SK-MEL-5 (cell line): Measurements from ENCODE around the gene E2F1. TPM values are rescaled to one million over a fixed set of nuclear protein-coding genes. Genes with fewer than 3 reads are reported as not detected.
A peak's percentile ranks its signal among the peaks of the same experiment; 100 is the strongest.

ENCODE experiments used
- DNase-seq: peaks from one replicate; pipeline ENCODE4 v3.0.0-alpha.2; 2016; ENCODE audit warnings: low read depth, low spot score
- in situ Hi-C: cut with HindIII; loops from 2 replicates; pipeline ENCODE4 v1.10.0; 2016; ENCODE audit warnings: low sequenced_read_pairs, high pct_unique_total_duplicates, low pct_unique_long_range_greater_than_20kb
- polyA plus RNA-seq, 2 experiments: library from polyadenylated mRNA; depleted of rRNA; stranded (reverse); fragments of >200 nt; gene quantifications; 2 replicates each; pipeline ENCODE4 v1.2.3, GENCODE V29; 2015
- total RNA-seq: library from RNA; depleted of rRNA; stranded (reverse); fragments of >200 nt; shearing (Covaris generic); gene quantifications from 2 replicates; pipeline ENCODE4 v1.2.3, GENCODE V29; 2014; rRNA removed

The E2F1 gene, protein sequence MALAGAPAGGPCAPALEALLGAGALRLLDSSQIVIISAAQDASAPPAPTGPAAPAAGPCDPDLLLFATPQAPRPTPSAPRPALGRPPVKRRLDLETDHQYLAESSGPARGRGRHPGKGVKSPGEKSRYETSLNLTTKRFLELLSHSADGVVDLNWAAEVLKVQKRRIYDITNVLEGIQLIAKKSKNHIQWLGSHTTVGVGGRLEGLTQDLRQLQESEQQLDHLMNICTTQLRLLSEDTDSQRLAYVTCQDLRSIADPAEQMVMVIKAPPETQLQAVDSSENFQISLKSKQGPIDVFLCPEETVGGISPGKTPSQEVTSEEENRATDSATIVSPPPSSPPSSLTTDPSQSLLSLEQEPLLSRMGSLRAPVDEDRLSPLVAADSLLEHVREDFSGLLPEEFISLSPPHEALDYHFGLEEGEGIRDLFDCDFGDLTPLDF
- total RNA-seq = 16.7 and 18.9 TPM in 2 replicates
- polyA plus RNA-seq (2015; cell fraction: cytosol; rRNA removed) = 33.9 and 34.1 TPM in 2 replicates
- 58.5 and 61.2 TPM in 2 replicates for polyA plus RNA-seq (2015; cell fraction: nucleus; rRNA removed)

DNA sequence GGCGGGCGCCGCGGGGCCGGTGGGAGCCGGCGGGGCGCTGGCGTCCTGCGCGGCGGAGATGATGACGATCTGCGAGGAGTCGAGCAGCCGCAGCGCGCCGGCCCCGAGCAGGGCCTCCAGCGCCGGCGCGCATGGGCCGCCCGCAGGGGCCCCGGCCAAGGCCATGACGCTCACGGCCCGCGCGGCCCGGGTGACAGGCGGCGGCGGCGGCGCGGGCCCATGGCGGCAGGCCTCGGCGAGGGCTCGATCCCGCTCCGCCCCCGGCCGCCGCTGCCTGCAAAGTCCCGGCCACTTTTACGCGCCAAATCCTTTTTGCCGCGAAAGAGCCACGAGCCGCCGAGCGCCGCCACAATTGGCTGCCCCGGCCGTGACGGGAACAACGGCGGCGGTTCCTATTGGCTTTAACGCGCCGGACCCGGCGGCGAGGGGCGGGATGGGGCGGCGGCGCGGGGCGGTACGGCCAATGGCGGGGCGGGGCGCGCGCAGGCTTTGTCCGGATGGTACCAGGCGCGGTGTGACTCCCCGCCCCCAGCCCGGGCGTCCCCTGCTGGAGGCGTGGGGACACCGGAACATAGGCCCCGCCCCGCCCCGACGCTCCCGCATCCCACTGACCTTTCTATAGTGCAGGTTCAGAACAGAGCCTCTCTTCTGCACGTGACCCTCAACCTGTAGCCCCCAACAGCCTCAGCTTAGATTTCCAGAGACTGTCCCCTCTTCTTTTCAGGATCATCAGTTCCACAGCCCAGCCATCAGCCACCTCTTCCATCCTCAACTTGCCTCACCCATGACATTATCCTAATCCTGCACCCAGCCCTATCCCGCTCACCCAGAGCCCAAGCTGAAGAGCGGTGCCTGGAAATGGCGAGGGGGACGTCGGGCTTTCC lies at the start of gene E2F1:
Gene E2F1, minus strand, starts transcription at position 286 of the 884 bp plus-strand sequence. Its CDS starts 121 bp downstream, at position 165.
- in situ Hi-C loops = no loop called here
- peak; percentile 95 for DNase-seq

DNA sequence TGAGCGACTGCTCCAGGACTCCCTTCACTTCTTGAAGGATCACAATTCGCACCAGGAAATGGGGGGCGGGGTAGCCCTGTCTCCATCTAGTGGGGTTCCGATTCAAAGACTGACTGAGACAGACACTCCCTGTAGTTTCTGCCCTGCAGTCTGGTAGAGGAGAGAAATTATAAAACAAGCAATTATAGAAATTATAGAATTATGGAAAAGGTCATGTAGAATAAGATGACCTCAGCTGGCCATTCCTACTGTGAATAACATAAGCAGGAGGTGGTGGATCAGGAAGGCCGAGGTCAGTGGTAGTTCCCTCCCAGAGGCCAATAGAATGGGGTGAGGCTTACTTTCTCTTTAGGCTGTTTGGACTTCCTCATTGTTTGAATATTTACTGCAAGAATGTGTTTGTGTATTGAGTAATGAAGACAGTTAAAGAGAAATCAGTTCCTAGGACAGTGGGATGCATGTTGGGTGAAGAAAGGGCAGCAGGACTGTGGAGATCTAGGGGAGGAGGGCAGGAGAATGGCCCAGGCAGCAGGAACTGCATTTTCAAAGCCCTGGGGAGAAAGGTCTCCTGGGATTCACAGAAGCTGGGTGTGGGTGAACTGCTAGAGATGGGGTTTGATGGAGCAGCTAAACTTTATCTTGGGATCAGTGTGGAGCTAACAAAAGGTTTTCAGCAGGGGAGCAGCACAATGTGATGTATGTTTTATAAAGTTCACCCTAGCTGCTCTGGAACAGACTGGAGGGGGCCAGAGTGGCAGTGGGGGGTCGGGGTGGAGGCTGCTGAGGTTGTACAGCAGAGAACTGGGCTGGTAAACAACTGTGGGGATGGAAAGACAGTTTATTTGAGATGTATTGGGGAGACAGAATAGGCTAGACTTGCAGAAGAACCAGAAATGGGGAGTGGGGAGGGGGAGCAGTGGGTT lies 47.7 kb upstream of the E2F1 start:
- in situ Hi-C loops = no loop called here
- DNase-seq = peak; percentile 11

DNA sequence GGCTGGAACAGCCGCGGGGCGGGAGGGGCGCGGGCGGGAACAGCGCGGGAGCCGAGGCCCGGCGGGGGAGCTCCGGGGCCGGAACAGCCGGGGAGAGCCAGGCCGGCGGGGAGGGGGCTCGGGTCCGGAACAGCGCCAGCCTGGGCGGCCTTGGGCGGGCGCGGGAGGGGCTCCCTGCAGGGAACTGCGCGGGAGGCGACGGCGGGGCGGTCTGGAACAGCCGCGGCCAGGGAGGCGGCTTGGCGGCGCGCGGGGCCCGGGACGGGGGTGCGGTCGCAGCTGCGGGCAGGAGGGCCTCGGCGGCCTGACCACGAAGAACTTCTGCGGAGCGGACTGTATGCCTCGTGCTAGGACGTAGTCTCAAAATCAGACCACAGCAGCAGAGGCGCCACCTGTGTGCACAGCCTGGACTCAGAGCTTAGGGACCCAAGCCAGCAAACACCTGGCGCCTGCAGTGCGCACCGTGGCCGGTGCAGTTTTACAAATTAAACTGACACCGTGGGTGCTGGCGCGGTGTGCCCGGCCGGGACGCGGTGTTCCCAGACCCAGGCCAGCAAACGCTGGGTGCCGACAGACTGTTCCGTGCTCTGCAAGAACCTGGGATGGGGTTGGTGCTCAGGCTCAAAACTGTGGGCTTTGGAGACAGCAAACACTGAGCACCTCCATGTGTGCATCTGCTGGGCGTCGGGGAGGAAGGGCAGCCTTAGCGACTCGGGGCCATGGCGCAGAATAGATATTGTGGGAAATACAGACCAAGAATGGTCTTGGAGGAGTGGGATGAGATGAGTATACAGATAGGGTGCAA lies 46.2 kb upstream of the E2F1 start:
- in situ Hi-C loops = no loop called here

DNA sequence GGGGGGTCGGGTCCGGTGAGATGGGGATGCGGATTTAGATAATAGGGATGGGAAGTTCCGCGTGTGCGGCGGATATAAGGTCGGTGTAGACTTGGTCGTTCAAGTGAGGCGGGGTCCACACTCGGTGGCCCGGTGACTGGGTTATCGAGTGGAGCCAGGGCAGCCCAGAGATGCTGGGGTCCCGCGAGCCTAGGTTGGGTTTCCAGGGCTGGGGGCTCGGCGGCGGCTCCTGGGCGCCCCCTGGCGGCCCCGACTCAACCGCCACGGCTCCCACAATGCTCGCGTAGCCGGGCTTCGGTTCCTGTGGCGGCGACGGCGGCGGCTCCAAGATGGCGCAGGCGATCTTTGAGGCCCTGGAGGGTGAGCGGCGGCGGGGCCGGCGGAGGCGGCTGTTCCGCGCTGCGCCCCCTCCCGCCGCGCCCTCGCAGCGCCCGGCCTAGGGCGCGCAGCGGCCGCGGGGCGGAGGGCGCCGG lies 45.5 kb upstream of the E2F1 start, which contains the start of gene ZNF341:
Gene ZNF341, plus strand, starts transcription at position 304 of the 473 bp plus-strand sequence. Its CDS starts 26 bp downstream, at position 330.
- DNase-seq = peak; percentile 90
- in situ Hi-C loops = no loop called here

More for the DNA sequence above, 46.2 kb upstream of the E2F1 start:
- no peak for DNase-seq

DNA sequence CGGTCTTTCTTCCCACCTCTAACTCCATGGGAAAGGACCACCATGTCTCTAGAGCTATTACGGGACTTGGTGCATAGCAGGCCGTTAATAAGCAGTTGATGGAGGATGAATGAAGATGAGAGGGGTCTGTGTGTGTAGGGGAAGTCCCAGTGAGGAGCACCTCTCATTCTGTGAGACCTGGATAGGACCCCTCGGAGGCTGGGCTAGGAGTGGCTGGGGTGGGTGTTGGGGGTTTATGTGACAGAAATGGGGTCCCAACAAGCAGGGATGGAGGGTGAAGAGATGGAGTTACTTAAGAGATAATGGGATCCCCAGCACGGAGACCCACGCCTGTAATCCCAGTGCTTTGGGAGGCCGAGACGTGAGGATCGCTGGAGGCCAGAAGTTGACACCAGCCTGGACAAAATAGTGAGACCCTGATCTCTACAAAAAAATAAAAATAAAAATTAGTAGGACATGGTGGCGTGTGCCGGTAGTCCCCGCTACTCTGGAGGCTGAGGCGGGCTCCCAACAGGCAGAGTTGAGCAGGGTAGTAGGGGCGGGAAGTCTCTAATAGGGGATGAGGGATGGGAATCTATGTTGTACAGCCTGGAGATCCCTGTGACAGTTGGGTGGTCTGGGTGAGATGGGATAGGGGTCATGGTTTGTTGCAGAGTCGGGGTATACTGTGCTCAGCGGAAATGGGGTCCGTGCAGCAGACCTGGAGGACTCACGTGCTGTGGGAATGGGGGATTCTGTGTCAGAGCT lies 44.9 kb upstream of the E2F1 start:
- no peak for DNase-seq
- in situ Hi-C loops = no loop called here

DNA sequence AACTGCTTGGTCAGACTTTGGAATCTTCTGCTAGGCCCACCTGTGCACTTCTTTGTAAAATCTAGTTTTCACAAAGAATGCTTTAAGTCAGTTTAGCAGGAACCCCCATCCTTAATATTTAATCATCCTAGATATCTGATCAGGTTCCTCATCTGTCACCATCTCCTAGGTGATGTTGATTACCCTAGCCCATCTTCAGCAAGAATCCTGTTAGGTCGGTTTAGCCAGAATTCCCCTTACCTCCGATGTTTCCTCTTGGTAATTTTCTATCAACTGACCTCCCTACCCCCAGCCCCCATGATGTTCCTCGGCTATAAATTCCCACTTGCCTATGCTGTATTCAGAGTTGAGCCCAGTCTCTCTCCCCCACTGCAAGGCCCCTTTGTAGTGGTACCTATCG lies 42.9 kb upstream of the E2F1 start:
- in situ Hi-C loops = no loop called here
- no peak for DNase-seq

DNA sequence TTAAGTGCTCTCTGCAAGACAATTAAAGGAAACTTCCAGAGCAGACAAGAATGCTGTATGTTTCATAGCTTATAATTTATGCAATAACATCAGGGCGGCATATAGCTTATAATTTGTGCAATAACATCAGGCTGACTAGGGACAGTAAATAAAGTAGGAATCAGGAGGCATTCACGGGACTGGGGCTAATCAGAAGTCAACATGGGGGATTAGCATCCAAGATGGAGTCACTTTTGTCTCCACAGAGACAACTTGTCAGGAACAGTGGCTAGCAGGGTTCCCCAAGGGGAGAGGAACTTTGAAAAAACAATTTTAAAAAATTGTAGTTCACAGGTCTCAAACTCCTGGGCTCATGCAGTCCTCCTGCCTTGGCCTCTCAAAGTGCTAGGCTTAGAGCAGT lies 42.3 kb upstream of the E2F1 start:
- in situ Hi-C loops = no loop called here
- DNase-seq = no peak

DNA sequence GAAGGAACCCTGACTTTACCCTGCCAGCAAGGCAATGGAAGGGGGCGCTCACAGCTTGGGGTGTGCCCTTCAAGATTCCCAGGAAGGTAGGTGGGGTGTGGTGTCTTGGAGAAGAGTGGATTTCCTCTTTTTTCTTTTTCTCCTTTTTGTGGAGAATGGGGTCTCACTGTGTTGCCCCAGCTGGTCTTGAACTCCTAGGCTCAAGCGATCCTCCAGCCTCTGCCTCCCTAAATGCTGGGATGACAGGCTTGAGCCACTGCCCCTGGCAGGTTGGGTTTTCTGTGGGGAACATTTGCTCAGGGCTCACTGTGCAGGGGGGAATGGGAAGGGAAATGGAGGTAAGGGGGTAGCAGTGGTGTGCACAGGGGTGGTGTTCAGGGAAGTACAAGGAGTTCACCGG lies 41.6 kb upstream of the E2F1 start:
- DNase-seq = no peak
- in situ Hi-C loops = no loop called here

DNA sequence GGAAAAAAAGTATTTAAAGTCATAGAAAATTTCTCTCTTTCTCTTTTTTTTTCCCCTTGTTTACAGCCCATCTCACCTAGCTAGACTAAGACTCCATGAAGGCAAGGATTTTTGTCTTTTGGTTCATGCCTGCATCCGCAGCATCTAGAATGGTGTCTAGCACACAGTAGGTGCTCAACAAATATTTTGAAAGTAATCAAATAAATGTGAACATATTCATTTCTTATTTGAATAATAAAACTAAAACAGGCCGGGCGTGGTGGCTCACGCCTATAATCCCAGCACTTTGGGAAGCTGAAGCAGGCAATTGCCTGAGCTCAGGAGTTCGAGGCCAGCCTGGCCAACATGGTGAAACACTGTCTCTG lies 40.9 kb upstream of the E2F1 start:
- in situ Hi-C loops = no loop called here
- DNase-seq = no peak

DNA sequence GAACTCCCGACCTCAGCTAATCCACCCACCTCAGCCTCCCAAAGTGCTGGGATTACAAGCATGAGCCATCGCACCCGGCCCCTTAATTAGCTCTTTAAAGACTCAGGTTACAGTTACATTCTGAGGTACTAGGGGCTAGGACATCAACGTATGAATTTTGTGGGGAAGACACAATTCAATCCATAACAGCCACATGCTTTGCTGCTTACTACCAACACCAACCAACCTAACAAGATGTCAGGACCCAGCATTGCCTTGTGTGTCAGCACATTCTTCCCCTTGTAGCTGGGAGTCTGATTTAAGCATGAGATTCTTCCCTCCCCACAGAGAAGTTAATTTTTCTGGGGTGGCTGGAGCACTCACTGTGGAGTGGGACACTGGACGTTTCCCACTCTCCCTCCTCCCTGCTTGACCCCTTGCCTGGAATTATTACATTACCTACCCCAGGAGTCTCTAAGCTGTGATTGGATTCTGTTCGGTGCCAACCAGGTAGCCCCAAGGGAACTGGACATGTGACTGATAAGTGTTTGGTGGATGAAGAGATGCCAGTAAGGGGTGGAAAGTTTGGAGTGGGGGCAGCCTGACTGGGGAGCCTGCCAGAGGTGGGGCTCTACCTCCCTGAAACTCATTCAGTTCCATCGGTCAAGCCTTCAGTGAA lies 39.6 kb upstream of the E2F1 start:
- DNase-seq = no peak
- in situ Hi-C loops = no loop called here

DNA sequence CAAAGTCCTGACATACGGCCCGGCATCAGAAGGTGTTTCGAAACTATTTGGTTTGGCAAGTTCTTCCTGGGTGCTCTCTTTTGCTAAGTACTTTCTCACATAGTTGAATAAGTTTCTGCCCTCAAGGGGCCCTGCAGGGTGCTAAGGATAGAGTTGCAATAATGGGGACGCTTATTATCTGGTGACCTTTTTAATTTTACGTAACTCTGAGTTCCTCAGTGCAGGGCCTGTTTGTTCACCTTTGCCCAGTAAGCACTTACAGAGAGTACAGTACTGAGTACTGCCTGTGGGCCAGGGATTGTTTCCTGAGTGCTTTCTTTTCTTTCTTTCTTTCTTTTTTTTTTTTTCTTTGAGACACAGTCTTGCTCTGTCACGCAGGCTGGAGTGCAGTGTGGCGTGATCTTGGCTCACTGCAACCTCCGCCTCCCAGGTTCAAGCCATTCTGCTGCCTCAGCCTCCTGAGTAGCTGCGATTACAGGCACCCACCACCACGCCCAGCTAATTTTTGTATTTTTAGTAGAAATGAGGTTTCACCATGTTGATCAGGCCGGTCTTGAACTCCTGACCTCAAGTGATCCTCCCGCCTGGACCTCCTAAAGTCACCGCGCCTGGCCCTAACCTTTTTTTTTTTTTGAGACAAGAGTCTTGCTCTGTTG lies 38.4 kb upstream of the E2F1 start:
- DNase-seq = peak; percentile 88
- in situ Hi-C loops = no loop called here

DNA sequence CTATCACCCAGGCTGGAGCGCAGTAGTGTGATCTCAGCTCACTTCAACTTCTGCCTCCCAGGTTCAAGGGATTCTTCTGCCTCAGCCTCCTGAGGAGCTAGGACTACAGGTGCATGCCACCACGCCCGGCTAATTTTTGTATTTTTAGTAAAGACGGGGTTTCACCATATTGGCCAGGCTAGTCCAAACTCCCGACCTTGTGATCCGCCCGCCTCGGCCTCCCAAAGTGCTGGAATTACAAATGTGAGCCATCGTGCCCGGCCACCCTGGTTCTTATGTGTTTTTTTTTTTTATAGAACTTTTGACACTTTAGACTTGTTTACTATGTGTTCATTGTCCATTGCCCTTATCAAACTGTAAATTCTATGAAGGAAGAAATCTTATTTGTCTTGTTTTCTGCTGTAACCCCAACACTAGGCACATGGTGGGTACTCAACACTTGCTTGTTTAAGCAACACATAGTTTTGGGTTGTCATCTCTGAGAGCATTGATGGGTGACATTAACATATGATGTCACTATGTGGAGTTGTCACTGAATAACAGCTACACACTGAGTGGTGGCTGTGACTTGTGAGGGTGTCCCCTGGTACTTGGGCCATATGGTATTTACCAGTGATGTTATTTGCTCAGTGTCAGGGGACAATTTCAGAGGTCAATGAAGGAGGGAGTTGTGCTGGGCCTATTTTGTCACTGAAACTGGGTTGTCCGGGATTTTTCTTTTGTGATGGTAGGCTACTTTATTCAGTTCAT lies 35.4 kb upstream of the E2F1 start:
- no peak for DNase-seq
- in situ Hi-C loops = no loop called here

DNA sequence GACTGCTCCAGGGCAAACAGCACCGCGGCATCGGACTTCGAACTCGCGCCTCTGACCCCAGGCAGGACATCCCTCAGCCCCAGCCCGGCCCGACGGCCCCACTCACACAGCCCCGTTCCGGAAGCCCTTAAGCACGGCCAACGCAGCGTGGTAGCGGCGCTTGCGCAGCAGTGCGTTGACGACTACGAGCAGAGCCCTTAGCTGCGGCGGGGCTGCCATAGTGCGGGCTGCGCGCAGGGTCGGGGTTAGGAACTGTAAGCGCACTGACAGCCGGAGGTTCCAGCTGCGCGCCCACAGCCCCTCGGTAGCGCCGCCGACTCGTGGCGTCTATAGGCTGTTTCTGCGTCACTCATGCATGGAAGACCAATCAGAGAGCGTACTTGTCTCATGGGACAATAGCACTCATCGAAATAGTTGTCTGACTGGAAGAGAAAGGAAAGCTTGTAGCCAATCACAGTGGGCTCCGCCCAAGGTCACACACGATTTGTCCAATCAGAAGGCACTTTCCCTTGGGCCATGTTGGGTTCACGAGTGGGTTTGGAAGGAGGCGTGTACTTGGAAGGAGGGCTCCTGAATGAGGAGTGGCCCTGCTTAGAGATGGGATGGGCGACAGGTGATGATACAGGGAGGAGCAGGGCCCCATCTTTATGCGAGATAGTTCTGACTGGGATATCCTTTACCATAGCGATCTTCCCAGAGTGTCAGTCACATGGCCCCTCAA lies 34.0 kb upstream of the E2F1 start, which contains the start of gene PXMP4:
Gene PXMP4, minus strand, starts transcription at position 322 of the 721 bp plus-strand sequence. Its CDS starts 103 bp downstream, at position 219.
- DNase-seq = peak; percentile 100
- in situ Hi-C loops = no loop called here
